Stimulated activated CD4-positive, alpha-beta T cell treated with anti-CD3 and anti-CD28 coated beads, Interleukin-12 subunit alpha, Interleukin-12 subunit beta, amount 100 ng/mL, for 48 hours (primary cell): ENCODE measurements around the gene MAP7D1.
"Not testable (repeated sequence)": the region's sequence is repeated elsewhere in the genome, so short reads cannot be mapped to it uniquely, and the experiment has no call there.

ENCODE experiments used
- DNase-seq, 3 donors: peaks; one replicate each; pipeline ENCODE4 v3.0.0-alpha.2; 2020; ENCODE audit warnings: low read depth in 2 of 3, low spot score in 1 of 3

The MAP7D1 gene

DNA sequence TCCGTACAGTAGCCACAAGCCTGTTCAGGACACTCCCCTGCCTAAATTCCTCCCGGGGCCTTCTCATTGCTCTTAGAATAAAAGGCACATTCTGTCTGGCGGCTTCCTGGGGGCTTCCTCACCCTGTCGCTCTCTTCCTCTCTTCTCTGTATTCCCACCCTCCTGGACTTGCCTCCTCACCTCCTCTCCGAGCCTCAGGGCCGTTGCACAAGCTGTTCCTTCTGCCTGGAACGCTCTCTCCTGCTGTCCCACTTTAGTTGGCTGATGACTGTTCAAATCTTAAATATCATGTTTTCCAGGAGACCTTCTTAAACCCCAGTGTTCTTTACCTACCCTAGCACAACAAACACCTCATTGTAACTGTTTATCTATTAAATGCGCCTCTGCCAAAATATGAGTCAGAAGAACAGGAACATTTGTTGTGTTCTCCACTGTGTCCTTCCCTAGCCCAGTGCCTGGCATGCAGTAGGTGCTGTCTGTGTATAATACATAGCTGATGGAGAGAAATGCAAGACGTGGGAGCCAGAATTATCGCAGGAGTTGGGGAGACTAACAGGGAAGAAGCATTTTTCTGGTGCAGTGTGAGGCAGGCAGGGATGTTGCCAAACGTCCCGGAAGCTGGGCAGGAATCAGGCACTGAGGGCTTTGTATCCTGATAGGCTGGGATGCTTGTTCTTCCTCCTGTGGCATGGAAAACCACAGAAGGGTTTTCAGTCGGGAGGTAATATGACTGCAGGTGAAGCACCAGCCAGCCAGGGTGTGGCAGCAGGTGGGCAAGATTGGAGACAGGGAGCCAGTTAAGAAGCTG, 44.2 kb downstream of the MAP7D1 start:
- no peak for DNase-seq

DNA sequence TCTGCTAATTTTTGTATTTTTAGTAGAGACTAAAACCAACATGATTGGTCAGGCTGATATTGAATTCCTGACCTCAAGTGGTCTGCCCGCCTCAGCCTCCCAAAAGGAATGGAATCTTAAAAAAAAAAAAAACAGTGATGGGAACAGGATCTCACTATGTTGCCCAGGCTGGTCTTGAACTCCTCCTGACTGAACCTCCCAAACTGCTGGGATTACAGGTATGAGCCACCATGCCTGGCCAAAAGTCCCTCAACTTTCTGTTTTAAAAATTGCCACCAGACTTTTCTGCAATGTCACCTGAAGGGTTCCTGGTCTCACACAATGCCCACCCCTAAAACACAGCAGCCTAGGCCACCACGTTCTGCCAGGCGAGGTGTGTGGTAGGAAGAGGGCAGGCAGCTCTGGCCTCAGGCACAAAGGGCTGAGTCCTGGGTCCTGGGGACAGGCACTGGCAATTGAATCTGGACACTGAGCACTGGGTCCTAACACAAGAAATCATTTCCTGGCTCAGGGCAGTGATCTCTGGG, 47.1 kb downstream of the MAP7D1 start:
- DNase-seq: no peak

DNA sequence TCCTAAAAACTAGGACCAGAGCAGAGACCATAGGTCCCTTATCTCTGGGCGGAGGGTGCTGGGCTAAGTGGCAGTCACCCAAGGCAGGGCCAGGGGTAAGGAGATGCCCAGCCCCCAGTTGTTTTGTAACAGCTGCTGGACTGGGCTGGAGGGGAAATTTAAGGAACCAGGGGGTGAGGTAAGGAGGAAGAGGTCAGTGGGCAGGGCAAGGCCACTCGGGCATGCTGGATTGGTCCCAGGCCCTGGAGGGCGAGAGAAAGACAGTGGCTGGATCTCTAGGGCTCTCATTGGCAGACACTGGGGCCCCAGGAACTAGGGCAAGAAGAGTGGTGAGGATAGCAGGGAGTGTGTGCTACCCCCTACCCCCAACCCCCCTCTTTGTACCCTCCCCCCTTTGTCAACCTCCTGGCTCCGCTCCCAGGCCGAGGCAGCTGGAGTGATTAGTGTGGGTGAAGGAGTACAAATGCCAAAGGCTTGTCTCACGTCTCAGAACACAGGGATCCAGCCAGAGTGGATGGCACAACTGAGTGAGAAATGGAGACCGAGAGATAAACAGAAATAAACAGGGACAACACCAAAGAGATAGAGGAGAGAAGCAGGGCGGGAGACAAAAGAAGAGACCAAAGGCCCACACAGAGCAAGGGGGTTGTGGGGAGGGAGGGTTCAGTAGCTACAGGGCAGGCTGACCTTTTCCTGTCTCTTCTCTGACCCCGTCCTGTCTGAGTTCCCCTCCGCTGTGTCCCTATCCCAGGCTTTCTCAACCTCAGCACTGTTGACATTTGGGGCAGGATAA, 47.8 kb downstream of the MAP7D1 start:
- no peak for DNase-seq

DNA sequence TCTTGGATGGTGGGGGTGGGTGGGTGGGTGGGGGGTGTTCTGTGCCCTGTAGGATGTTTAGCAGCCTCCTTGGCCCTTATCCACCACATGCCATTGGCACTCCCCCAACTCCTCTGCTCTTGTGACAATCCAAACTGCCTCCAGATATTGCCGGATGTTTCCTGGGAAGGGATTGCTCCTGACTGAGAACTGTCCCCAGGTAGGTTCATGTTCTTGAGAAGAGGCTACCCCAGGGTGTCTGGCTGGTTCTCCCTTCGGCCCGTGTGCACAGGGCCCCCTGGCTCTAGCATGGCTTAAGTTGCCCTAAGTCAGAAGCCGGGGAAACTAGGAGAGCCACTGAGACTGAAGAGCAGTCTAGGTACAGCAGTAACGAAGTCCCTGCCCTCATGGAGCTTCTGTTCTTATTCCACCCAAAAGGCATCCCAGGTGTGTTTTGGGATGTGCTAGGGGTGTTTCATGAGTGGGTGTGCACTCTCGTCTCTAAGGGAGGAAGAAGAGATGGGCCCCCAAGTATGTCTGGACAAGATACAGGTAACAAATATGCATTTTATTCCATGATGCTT, 48.5 kb downstream of the MAP7D1 start:
- DNase-seq: no peak

DNA sequence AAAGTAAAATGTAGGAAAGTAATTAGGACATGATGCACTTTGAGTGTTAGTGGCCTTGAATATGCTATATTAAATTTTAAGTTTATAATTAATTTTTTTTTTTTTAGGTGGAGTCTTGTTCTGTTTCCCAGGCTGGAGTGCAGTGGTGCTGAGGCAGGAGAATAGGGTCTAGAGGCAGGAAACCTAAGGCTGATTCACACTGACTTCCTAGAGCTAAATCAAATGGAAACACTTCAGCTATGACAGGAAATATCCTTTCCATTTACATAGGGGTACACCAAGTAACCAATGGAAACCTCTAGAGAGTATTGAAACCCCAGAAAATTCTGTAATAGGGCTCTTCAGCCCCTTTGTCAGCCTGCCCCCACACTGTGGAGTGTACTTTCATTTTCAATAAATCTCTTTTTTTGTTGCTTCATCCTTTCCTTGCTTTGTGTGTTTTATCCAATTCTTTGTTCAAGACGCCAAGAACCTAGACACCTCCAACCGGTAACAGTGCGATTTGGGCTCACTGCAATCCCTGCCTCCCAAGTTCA, 50.4 kb downstream of the MAP7D1 start:
- no peak for DNase-seq

DNA sequence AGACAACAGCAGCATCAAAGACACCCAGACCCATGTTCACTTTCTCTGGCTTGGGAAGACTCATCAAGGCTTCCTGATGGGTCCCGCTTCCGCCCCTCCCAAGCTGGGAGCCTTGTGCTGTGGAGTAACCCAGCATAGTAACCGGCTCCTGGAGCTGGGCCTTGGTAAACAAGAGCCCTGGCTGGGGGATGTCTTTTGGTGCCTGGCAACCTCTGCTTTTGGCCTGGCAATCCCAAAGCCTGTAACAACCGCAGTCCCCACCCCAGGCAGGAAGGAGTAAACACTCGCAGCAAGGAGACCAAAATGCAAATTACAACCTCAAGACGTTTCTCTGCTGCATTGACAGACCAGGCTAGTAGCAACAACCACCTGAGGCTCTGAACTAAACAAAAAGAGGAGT, 51.4 kb downstream of the MAP7D1 start:
- no peak for DNase-seq

DNA sequence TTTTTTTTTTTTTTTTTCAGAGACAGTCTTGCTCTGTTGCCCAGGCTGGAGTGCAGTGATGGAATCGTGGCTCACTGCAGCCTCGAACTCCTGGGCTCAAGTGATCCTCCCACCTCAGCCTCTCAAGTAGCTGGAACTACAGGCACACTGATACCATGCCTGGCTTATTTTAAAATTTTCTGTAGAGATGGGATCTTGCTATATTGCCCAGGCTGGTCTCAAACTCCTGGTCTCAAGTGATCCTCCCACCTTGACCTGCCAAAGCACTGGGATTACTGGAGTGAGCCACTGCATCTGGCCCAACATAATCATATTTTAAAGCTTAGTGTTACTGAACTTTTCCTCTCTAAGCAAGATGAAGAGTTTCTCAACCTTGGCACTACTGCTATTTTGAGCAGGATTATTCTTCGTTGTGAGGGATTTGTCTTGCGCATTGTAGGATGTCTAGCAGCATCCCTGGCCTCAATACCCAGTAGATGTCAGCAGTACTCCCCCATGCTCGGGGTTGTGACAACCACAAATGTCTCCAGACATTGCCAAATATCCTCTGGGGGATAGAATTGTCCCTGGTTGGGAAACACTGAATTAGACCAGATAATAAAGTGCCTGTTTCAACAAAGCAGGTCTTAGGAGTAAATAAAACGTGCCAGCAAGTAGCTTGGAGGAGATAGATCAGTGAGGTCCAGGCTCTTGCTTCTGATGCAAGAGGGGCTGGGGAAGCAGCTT, 53.2 kb downstream of the MAP7D1 start:
- no peak for DNase-seq

DNA sequence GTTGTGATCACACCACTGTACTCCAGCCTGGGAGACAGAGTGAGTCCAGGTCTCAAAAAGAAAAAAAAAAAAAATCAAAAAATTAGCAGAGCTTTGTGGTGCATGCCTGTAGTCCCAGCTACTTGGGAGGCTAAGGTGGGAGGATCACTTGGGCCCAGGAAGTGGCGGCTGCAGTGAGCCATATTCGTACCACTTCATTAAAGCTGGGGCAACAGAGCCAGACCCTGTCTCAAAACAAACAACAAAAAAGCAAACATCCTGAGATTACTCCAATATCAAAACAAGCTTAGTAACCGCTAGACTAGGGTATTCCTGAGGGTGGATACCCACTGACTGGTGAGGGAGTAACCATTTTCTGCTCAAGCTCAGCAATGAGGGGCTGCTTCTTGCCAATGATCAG, 55.3 kb downstream of the MAP7D1 start:
- no peak for DNase-seq

DNA sequence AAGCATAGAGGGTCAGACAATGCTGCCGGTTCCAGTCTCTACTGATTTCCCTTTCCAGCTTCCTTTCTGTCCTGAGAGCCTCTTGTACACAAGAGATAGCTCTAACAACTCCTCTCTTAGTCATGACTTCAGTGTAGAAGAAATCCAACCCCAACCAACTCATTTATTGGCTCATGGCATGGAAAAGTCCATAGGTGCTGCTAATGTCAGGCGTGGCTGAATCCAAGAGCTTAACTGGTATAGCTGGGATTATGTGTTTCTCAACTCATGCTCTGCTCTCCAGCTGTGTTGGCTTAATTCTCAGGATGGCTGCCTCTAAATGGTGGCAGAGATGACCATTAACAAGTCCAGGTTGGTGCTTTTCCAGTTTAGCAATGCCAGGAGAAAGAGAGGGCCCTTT, 55.9 kb downstream of the MAP7D1 start:
- DNase-seq: no peak

DNA sequence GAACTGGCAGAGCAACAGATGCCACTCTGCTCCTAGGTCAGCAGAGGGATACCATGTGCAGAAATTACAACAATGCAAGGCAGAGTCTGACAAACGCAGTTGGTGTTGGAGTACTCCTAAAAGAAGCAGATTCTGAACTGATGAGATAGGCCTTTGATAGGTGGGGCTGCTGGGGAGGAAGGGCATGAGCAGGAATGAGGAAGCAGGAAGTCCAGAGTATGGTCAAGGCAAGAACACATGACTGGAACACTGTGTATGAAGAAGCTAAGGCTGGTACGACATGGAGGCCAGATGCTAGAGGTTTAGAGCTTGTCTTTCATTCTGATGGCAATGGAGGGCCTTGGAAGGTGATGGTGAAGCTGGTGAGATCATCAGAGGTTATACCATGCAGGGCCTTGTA, 56.8 kb downstream of the MAP7D1 start:
- DNase-seq: no peak

DNA sequence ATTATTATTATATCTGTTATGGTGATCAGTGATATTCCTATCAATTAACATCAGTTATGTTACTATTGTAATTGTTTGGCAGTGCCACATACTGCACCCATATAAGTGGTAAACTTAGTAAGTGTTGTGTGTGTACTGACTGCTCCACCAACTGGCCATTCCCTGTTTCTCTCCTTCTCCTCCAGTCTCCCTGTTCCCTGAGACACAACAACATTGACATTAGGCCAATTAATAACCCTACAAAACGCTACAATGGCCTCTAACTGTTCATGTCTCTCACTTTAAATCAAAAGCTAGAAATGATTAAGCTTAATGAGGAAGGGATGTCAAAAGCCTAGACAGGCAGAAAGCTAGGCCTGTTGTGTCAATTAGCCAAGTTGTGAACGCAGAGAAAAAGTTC, 61.7 kb downstream of the MAP7D1 start:
- no peak for DNase-seq

DNA sequence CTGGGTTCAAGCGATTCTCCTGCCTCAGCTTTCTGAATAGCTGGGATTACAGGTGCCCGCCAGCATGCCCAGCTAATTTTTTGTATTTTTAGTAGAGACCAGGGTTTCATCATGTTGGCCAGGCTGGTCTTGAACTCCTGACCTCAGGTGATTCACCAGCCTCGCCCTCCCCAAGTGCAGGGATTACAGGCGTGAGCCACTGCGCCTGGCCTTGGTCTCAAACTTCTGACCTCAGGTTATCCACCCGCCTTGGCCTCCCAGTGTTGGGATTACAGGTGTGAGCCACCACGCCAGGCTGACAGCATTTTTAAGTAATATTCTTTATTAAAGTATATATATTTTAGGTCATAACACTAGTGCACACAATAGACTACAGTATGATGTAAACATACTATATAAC, 65.9 kb downstream of the MAP7D1 start:
- DNase-seq: not testable (repeated sequence)

DNA sequence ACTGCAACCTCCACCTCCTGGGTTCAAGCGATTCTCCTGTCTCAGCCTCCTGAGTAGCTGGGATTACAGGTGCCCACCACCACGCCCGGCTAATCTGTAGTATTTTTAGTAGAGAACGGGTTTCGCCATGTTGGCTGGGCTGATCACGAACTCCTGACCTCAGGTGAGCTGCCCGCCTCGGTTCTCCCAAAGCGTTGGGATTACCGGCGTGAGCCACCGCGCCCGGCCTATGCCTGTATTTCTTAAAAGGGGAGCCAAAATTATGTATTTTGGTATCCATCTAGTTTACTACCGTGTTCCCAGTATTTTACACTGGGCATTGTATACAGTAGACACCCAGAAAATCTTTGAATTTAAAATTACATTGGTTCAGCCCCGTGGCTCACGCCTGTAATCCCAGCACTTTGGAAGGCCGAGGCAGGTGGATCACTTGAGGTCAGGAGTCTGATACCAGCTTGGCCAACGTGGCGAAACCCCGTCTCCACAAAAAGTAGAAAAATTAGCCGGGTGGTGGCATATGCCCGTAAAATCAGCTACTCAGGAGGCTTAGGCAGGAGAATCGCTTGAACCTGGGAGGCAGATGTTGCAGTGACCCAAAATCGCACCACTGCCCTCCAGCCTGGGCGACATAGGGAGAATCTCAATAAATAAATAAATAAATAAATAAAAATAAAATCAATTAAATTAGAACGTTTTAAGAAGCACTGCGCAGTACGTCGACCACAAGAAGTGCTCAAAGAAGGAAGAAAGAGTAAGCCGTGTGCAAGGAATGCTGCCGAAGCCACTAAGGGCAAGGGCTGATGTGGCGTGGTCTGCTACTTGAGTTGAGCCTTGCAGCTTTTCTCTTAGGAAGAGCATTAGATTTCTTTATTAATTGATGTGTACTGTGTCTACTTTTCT, 66.8 kb downstream of the MAP7D1 start:
- no peak for DNase-seq

DNA sequence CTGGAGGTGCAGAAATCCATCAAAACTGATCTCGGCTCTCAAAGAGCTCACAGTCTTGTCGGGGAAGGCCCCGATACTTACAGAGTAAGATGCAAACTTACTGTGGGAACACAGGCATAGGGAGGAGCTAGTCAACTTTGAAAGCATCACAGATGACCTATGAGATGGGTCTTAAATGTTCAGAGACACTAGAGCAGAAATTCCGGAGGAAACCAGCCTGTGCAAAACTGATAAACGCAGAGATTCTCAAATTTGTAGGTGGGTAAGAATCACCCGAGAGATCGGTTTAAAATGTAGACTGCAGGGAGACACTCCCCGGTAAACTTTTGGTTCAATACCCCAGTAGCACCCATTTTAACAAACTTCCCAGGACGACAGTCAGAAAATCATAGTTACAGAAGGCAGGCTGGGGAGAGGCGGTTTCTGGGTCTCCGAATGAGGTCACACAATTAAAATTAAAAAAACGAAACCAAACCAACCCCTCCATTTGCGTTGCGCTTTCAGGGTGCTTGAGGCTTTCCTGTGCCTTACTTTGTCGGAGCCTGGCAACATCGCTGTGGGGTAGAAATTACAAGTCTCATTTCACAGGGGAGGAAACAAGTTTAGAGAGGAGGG, 67.5 kb downstream of the MAP7D1 start:
- DNase-seq: peak; percentile 4 to 41 (median 17)

DNA sequence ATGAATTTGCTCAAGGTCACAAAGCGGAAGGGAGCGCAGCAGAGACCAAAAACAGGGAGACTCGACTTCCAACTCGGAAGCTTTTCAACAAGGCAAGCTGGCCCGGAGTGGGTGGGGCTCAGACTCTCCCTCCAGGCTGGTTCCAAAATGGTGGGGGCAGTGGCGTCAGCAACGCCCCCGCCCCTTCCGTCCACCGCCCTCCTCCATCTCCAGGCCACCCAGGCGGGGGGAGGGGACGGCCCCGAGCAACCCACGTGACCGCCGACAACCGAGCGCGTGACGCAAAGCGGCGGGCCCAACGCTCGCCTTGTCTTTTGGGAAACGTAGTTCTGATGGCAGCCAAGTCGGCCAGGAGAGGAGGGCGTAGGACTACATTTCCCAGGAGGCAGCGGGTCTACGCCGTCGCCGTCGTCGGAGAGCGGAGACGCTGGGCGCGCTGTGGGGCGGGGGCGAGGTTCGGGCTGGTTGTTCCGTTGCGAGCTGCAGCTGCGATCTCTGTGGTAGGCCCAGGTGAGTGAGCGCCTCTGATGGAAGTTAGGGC, 68.1 kb downstream of the MAP7D1 start, which contains the start of gene THRAP3:
TSS of gene THRAP3 (plus strand) at position 448 of the 541 bp plus-strand sequence. CDS start 58,121 bp downstream, outside the sequence.
- peak; percentile 99 to 100 (median 100) for DNase-seq

DNA sequence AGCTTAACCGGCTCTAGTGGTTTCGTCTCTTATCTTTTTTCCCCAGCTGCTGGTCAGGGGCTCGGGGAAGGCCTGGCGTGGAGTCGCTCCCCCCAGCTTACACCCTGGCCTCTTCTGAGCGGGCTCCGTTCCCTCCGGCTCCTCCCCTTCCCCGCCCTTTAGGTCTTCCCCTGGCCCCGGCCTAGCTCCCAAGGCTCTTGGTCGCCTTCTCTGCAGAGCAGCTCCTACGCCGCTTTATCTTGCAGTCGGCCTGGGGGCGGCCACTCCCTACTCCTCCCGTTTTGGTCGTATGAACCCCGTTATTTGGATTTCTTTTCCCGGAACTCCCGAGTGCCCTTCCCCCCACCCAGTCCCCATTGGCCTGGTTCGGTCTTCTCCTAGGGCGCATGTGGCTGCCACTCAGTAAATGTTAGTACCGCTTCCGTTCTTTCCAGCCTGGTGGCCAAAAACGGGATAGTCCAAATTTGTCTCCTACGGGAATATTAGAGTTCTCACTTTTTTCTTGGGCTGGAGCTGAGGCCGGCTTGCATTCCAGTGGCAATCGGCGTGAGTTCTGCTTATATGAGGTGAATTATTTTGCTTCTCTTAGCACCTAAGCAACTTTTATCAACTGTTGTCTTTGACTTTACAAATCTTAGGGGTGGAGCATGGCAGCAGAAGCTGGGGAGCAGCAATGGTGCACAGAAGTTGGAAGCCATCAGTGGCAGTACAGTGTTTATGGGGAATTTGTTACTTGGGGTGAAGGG, 68.8 kb downstream of the MAP7D1 start:
- DNase-seq: peak in 2 of 3 donors; percentile 73 to 77

DNA sequence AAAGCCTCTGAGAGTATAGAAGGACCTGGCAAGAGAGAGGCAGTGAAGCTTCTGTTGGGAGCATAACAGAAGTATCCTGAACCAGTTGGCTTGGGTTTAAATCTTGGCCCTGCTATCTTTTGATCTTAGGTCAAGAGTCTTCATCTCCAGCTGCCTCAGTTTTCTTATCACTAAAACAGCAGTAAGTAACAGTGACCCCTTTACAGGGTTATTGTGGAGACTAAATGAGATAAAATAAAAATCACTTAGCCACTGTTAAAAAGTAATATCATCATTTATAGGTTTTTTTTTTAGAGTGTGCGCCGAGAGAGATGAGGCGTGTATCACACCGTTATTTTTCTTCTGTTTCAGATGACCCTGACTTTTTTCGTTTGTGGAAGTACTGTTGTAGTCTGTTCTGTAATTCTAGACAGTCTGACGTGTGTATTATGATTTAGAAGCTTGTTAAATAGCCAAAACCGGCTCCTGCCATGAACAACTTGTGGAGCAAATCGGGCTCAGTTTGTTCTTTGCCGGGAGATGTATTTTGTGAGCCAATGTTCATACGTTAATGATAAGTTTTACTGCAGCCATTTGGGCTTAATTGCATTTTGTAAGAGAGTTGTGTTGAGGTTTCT, 69.4 kb downstream of the MAP7D1 start:
- no peak for DNase-seq

DNA sequence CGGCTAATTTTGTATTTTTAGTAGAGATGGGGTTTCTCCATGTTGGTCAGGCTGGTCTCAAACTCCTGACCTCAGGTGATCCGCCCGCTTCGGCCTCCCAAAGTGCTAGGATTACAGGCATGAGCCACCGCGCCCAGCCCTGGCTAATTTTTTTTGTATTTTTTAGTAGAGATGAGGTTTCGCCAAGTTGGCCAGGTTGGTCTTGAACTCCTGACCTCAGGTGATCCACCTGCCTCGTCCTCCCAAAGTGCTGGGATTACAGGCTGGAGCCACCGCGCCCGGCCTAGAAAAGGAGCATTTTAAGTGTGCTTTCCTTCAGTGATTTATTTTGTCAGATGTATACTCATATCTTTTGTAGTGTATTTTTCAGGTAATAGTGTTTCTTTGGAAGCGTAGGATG, 74.3 kb downstream of the MAP7D1 start:
- not testable (repeated sequence) for DNase-seq
